Limb (tissue), 2 donors: ENCODE results near the gene UBE2G2.

ENCODE experiments used
- DNase-seq, 2 donors: peaks; one replicate each; pipeline ENCODE4 v3.0.0-alpha.2; 2016; ENCODE audit errors: extremely low spot score in 2 of 2

The UBE2G2 gene

DNA sequence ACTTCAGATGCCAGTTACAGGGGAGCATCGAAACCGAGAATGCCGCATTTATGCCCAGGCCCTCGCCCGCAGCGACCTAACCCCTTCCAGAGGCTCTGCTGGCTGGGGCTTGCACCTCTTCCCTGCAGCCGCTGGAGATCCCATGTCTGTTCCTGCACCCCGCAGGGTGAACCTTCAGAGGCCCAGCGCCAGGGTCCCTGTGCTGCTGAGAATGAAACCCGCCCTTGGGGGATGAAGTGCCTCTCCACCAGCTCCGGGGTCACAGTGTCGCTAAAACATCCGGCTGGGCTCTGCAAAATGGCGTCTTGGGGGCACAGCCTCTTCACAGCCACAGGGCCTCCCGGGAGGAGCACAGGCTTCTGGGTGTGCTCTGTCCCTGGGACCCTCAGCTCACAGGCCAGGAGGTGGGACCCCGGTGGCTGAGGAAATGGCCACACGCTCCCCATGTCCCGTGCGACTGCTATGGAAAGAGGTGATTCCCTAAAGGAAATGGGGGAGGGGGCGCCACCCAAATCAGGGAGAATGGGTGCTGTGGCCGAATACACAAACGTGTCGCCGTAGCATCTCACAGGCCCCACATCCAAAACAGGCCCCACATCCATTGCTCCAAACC is 50.3 kb downstream of the UBE2G2 start:
- no peak for DNase-seq

DNA sequence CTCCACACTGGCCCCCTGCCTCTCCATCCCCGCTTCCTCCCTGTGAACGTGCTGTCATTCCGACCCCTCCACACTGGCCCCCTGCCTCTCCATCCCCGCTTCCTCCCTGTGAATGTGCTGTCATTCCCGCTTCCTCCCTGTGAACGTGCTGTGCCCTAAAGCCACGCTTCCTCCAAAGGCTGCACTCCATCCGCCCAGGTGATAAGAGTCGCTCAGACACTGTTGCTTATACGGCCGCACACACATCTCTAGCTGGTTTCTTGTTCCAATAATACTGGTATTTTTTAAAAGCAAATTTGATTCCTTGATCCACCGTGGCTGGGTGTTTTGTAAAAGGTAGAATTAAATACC is 51.0 kb downstream of the UBE2G2 start:
- DNase-seq: no peak

GRCh38 chr21:44749759-44750674 is 51.6 kb downstream of the UBE2G2 start:
- DNase-seq: no peak

DNA sequence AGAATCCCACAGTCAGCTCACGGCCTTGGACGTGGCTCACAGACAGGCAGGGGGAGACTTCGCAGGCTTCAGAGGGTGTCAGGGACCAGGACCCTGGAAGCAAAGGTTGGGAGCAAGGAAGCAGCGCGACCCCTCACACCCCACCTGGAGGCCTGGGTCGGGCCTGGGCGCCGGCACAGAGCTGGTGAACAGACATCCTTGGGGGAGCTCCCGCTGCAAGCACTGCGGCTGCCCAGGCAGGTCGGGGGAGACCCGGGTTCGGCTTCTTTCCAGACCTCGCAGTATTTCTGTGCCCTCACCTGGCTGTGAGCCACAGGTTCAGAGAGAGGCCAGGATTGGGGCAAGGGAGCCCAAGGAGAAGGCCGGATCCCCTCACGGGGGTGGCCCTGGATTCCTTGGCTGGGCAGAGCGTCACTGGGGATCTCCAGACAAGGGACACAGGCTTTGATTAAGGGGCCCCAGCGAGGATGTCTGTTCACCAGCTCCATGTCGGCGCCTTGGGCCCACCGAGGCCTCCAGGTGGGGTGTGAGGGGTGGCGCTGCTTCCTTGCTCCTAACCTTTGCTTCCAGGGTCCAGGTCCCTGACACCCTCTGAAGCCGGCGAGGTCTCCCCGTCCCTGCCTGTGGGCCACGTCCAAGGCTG is 52.4 kb downstream of the UBE2G2 start:
- DNase-seq: no peak

DNA sequence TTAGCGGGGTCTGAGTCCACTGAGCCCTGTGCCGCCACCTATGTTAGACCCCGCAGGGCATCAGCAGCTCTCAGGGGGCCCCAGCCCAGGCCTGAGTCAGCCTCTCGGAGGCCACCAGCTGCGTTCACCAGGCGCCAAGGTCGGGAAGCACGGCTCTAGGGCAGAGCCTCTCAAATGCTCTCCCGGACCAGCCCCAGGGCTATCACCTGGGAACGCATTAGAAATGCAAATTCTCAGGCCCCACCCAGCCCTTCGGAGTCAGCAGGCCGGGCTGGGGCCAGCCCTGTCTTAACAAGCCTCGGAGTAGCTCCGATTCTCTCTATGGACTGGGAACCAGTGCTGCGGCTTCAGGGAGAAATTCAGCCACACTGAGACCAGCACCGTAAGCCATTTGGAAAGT is 53.0 kb downstream of the UBE2G2 start:
- DNase-seq: no peak

- no peak for DNase-seq
Observed at GRCh38 chr21:44742418-44743153, 59.0 kb downstream of the UBE2G2 start.

GRCh38 chr21:44741921-44742320 is 59.7 kb downstream of the UBE2G2 start:
- DNase-seq: no peak

GRCh38 chr21:44740742-44741141 is 60.9 kb downstream of the UBE2G2 start:
- no peak for DNase-seq

- no peak for DNase-seq
Observed at GRCh38 chr21:44739316-44739715, 62.3 kb downstream of the UBE2G2 start.

DNA sequence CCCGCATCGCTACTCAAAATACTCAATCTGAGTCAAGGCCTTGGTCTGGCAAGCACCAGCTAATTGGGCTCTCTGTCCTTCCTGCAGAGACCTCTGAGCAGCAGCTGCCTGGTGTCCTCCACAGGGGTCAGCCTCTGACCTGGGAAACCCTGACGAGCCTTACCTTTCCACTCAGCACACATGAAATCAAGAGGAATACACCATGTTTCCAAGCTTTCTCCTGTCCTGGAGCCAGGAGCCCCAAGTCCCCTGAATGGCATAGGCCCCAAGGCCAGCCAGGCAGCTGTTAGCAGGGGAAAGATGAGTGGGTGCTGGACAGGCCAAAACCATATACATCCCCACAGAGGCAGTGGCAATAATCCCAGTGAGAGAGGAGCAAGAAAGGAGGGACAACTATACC is 63.0 kb downstream of the UBE2G2 start:
- DNase-seq: no peak

GRCh38 chr21:44737706-44738354 is 63.8 kb downstream of the UBE2G2 start:
- DNase-seq: no peak

DNA sequence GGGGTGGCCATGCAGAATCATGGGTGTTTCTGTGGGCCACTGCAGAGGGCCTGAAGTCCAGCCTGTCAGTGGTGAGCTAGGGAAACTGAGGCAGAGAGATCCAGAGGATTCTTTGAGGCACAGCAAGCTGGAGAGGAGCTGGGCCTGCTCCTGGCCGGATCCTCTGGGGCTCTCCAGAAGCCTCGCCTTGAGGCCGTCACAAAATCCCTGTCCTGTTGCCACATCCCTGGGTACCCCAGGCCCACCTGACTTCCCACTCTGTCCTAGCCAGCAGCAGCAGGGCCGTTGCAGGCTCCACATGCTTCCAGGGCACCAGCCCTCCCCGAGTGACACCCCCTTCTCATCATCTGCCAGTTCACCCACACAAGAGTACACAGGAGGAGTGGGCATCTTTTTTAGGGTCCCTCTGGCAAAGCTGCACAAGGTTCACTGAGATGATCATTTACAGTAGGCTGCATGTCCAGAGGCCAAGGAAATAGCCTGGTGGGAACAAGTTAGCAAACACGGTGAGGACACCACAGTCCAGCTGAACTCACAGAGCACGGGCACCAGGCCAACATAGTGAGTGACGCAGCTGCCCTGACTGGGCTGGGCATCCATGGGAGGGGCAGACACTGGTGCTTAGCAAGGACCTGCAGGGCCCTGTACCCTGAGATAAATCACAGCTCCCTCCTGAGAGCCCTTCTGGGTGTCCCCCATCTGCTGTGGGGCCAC is 65.2 kb downstream of the UBE2G2 start:
- DNase-seq: no peak

- DNase-seq: no peak
Observed at GRCh38 chr21:44735821-44736220, 65.8 kb downstream of the UBE2G2 start.

DNA sequence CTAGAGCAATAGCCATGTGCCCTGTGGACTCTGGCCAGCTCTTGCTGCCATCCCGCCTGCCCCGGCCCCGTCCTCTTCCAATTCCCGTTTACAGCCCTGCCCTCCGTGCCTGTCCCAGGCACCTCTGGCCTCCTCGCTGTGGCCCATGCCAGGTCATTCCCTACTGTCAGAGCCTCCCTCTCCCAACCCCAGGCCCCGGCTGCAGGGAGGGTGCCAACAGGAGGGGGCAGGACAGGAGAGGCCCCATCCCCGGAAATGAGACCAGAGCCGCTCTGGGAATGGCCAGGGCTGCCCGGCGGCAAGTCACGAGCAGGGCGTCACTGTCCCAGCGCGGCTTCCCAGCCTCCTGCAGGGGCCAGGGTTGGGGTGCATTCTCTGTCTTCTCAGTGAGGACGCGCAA is 66.8 kb downstream of the UBE2G2 start:
- DNase-seq: no peak

- DNase-seq: no peak
Observed at GRCh38 chr21:44734026-44734745, 67.4 kb downstream of the UBE2G2 start.

DNA sequence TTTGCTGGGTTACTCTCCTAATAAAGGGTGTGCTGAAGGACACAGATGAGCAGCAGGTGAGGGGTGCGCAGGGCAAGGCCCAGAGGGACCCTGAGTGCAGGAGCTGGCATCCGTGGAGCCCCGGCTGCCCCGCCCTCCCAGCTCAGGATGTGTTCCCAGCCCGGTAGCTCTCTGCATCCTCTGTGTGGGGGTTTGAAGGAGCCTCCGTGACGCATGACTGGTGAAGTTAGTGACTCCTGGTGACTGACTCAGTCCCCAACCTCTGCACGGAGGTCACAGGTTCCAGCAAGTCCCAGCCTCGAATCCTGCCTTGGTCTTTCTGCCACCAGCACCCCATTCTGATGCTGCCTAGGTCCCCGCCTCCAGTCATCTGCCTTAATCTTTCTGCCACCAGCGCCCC is 68.7 kb downstream of the UBE2G2 start:
- DNase-seq: no peak

- DNase-seq: no peak
Observed at GRCh38 chr21:44732263-44732662, 69.4 kb downstream of the UBE2G2 start.

GRCh38 chr21:44730951-44731579 is 70.6 kb downstream of the UBE2G2 start:
- no peak for DNase-seq

DNA sequence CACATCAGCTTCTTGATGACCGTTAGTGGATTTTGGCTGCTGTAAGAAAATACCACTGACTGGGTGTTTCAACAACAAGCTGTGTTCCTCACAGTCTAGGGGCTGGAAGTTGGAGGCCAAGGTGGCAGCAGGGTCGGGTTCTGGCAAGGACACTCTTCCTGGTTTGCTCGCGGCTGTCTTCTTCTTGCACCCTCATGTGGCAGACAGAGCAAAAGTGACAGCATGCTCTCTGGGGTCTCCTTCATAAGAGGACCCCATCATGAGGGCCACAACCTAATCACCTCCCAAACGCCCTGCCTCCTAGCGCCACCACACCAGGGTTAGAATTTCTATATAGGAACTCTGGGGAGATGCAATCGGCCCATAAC is 71.6 kb downstream of the UBE2G2 start:
- no peak for DNase-seq
